Stimulated activated CD4-positive, alpha-beta T cell treated with anti-CD3 and anti-CD28 coated beads, Interleukin-4, amount 100 ng/mL, for 1 hour (primary cell): ENCODE data around the gene SGIP1.

Experiments
- DNase-seq: peaks from one replicate; pipeline ENCODE4 v3.0.0-alpha.2; 2020

The SGIP1 gene, protein sequence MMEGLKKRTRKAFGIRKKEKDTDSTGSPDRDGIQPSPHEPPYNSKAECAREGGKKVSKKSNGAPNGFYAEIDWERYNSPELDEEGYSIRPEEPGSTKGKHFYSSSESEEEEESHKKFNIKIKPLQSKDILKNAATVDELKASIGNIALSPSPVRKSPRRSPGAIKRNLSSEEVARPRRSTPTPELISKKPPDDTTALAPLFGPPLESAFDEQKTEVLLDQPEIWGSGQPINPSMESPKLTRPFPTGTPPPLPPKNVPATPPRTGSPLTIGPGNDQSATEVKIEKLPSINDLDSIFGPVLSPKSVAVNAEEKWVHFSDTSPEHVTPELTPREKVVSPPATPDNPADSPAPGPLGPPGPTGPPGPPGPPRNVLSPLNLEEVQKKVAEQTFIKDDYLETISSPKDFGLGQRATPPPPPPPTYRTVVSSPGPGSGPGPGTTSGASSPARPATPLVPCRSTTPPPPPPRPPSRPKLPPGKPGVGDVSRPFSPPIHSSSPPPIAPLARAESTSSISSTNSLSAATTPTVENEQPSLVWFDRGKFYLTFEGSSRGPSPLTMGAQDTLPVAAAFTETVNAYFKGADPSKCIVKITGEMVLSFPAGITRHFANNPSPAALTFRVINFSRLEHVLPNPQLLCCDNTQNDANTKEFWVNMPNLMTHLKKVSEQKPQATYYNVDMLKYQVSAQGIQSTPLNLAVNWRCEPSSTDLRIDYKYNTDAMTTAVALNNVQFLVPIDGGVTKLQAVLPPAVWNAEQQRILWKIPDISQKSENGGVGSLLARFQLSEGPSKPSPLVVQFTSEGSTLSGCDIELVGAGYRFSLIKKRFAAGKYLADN

DNA sequence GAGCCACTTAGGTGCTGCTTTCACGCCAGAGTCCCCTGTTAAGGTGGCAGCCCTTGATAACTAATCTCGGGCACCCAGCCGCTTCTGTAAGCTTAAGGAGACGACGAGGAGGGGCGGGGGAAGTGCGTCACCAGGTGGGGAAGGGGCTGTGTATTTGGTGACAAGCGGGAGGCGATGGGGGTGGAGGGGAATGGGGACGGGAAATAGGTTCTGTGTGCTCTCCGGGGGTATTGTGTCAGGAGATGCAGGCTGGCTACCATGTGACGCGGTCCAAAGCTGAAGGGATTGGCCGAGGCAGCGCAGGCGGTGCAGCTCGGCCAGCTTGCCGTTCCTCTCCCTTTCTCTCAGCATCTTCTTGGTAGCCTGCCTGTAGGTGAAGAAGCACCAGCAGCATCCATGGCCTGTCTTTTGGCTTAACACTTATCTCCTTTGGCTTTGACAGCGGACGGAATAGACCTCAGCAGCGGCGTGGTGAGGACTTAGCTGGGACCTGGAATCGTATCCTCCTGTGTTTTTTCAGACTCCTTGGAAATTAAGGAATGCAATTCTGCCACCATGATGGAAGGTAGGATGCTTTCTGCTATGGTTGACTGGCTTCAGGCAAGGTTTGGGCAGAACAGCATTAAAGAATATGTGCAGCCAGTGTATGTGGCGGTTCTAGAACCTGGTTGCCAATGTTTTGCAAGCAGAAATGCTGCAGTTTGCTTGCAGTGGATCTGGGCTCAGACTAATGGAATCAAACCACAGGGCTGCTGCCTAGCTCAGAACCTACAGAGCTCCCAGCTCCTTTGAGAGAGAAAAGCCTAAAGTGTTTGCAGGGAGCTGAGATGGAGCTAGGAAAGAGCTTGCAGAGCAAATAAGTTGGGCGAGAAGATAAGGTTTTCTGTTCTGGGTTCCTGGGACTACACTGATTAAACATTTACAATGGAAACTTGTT is at the start of gene SGIP1:
Gene SGIP1 (plus strand): TSS at position 350 of the 937 bp plus-strand sequence. CDS start 206 bp downstream, at position 556.
- DNase-seq = no peak

DNA sequence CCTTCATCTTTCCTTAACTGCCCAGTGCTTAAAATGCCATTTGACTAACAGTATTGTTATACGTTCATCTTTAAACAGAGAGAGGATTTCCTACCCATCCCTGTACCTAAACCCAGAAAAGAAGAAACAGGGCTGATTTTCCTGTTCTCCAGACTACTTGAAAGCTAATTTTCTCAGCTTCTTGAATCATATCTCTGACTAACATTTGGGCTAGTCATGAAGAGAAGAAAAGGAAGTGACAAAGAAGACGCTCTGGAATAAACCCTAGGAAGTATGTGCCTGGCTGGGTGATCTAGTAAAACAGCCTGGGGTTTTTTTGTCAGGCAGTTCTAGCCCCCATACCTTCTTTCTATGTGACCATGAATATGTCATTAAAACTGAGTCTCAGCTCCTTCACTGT is 44.8 kb upstream of the SGIP1 start:
- DNase-seq = no peak

DNA sequence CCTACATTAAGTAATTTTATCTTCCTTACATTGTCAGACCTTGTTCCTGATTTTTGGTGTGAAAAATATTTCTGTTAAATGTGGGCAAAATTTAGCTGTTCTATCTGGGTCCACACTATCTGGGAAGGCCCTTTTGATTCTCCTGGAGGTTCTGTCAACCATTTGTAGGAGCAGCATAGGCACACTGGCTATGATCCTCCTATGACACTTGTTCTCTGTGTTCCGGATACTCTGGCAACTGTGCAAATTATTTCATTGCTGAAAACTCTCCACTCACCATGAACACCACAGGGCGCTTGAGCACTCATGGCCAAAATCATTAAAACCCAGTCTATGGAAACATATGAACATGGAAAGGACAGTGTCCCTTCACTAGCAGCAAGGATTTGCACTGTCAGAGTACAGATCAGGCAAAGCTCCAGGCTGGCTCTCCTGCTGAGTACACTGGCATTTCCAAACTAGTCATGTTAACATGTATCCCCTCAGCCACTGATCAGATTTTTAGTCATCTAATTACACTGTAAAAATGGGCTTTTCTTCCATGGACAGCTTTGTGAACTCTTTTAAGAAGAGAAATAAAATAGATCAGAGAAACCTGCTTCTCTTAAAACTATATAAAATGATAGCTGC is 43.9 kb upstream of the SGIP1 start:
- DNase-seq = no peak

DNA sequence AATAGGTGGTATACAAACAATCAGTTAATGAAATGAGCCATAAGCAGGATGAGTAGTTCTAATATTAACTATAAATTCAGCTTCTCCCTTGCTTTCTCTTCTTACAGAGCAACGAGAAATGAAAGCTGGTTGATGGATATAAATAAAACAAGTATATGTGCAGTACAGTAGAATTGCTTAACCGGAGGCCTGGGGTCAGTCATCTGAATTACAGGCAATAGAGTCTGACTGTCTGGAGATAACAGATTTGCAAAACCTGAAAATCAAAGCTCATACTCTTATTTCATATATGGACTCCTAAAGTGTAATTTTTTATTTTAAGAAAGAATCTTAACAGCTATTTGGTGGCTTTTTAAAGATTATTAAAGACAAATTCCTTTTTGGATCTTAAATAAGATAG is 43.1 kb upstream of the SGIP1 start:
- no peak for DNase-seq

DNA sequence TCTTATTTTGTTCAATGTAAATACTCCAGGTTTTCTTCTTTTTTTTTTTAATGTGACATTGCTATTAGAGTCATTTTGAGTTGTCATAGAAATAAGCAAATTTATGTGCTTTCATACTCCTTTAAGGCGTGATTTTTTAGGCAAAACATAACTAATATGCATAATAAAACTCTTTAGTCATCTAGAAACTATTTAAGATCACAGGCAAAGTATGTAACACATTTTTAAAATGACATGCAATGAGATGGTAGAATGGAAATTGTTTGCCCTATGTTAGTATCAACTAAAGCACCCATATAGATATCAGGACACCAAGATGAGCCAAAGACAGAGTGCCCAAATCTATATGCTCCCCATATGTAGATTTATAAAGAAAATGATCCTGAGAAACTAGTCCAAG is 41.5 kb upstream of the SGIP1 start:
- DNase-seq = no peak

DNA sequence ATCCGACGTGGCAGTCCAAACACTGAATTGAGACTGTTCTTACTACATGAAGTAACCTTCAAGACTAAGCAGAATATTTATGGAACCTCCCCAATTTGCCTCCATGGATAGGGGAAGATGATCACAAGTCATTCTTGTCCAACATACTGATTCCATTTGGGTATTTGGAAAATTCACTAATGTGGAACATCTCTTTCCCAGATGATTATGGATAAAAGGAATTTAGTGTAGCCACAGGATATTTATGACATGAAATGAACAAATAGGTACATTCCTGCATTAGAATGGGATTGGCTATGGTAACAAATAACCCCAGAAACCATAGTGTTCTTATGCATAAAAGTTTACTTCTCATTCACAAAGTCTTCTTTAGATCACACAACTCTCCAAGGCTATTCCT is 40.2 kb upstream of the SGIP1 start:
- DNase-seq = no peak

DNA sequence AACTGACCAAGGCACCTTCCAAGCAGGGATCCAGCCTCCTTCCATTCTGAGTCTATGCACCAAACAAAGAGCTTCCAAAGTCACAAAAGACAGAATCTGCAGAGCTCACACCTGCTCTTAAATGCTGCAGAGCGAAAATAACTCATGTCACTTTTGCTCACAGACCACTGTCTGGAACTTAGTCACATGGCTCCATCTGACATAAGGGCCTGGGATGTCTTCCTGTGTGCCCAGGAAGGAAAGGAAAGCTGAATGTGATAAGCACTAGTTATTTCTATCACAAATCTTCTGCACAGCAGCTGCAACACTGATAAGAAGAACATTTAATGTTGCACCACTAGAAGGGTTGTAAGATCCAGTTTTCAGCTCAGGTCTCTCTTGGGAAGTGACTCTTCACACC is 39.5 kb upstream of the SGIP1 start:
- DNase-seq = no peak

DNA sequence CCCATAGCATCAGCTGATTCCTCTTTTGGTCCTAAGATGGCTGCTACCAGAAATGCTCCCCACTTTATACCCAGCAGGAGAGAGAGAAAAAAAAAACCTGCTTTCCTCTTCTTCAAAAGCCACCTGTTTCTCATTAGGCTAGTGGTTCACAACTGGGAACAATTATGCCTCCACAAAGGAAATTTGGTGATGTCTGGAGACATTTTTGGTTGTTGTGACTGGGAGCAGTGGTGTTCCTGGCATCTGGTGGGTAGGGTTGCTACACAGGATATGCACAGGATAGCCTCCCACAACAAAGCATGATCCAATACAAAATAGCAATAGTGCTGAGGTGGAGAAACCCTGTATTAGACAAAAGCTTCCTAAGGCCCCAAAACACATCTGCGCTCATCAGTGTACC is 38.5 kb upstream of the SGIP1 start:
- DNase-seq = no peak

DNA sequence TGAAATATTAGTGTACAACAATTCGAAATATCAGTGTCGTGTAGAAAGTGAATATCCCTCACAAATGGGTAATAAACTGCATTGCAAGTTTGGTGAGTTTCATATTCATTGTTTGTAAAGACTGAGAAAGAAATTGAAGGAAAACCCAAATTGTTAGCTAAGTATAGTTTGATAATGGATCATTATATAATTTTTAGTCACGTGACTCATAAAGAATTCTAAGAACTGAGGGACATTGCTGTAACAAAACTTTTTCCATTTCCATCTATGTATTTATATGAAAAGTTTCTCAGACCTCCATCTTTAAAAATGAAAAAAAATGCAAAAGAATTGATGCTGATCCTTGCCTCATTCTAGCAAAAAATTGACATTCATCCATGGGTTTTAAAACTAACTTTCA is 36.0 kb upstream of the SGIP1 start:
- no peak for DNase-seq

DNA sequence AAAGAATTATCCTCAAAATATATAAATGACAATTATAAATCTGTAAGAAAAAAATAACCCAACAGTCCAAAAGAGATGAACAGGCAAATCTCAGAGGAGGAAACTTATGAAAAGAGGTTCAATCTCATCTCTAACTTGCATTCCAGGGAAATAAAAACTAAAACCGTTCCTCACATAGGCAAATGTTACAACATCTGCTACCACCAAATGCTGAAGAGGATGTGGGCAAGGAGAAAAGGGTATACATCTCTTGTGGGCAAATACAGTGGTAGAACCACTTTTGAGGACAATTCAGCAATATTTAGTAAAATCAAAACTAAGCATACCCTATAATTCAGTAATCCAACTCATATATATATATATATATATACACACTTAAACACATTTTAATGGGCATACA is 33.7 kb upstream of the SGIP1 start:
- no peak for DNase-seq

DNA sequence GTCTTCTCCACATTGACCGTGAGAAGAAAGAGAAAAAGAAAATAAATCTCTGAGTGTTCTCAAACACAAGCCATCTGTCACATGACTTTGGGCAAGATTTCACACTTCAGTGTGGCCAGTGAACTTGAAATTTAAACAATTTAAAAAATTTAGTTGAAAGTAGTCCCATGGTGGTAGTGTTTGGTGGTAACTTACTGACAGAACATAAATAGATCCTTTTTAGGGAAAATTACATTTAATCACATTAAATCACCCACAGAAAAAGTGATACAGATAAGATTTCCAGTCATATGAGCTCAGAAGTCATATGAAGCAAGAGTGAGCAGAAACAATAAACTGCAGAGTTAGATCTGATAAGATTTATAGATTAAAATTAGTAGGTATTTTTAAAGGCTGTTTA is 31.9 kb upstream of the SGIP1 start:
- DNase-seq = no peak

DNA sequence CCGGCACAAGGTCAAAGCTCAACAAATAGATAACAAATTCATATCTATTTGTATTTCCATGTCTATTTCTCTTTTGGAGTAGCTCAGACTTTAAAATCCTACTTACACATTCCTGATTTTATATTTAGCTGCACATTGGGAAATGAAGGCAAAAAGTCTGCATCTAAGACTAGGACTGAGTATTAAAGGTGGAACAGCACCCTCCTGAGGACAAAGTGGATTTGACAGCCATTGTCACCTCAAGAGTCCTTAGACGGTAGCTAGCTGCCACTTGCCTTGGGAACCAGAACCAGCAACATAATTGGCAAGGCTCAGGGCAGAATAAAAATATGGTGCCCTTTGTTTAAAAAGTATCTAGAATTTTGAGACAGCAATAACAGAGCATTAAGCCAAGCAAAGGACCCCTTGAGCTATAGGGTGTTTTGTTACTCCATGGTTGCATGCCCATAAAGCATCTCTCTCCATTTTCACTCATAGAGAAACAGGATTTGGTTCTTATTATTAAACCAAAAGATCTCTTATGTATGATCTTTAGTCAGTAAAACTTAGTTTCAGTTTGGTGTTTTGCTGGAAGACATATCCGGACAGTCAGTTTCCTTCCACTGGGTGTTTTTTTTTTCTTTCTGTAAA is 30.0 kb upstream of the SGIP1 start:
- peak; percentile 22 for DNase-seq

DNA sequence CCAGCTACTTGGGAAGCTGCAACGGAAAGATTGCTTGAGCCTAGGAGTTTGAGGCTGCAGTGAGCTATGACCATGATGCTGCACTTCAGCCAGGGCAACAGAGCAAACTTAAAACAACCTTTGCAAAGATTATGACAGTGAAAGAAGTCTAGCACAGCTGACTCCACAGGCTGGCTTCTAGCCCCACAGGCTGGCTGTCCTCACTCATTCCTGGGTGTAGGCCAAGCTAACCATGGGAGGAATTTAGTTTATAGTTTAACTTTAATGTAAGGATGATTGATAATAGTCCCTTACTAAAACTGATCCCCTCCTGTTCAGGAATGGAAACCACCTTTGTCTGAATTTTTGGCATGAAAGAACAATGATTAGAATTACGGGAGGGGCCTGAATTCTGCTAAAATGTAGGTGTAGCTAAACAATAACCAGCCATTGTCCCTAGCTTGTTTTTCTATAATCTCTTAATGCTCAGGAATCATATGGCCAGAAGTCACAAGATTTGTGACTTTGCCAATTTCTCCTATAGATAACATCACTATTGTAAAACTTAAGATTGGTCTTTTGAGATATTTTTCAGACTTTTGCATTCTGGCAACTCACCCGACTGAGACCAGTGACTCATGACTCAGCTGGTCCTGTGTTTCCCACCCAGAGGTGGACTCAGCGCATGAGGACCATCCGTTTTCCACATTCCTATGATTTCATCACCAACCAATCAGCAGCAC is 28.1 kb upstream of the SGIP1 start:
- no peak for DNase-seq

DNA sequence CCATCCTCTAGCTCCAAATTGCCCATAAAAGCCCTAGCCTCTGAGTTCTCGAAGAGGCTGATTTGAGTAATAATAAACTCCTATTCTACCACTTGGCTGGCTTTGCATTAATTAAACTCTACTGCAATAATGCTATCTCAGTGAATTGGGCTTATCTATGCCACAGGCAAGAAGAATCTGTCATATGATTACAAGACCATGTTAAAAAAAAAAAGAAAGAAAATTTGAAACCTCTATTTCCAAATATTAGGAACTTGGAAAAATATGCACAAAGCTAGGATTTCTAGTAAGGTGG is 27.6 kb upstream of the SGIP1 start:
- no peak for DNase-seq

DNA sequence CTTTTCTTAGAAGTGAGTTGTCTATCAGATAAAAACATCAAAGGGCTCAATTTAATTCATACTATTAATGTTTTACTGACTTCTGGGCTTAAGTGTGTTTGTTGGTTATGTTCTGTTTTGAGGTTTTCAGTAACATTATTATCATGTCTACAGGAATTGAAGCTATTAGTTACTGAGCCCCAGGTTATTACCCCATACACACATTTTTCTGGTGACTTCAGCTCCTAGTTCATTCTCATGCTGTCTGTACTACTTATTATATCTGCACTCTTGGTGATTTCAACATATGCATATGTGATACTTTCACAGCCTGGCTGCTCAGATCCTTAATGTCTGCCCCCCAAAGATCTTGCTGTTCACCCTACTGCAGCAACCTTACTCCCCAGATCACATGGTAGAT is 27.0 kb upstream of the SGIP1 start:
- no peak for DNase-seq

DNA sequence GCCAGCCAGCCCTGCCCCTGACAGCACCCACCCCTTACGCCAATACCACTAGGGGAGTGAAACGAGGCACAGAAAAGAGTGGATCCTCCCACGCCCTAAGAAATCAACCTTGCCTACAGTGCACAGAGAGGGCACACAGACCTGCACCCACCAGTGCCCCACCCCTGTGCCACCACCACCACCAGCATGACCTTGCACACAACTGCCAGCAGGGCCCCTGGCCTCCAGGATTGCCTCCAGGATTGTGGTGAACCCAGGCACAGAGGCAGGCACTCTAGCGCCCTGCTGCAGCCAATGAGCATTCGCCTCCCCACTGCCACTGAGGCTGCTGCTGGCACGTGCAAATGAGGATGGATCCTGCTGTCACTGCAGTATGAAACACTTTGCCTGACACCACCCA is 23.5 kb upstream of the SGIP1 start:
- DNase-seq = no peak

DNA sequence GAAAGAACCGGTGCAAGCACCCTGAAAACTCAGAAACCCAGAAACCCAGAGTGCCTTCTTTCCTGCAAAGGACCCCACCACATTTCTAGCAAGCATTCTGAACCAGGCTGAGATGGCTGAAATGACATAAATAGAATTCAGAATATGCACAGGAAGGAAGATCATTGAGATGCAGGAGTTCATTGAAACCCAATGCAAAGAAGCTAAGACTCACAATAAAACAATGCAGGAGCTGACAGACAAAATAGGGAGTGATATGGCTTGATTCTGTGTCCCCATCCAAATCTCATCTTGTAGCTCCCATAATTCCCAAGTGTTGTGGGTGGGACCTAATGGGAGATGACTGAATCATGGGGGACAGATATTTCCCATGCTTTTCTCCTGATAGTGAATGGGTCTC is 22.8 kb upstream of the SGIP1 start:
- DNase-seq = no peak

DNA sequence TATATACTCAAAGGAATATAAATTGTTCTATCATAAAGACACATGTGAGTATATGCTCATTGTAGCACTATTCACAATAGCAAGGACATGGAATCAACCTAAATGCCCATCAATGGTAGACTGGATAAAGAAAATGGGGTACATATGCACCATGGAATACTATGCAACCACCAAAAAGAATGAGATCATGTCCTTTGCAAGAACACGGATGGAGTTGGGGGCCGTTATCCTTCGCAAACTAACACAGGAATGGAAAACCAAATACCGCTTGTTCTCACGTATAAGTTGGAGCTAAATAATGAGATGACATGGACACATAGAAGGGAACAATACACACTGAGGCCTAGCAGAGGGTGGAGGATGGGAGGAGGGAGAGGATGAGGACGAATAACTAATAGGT is 16.0 kb upstream of the SGIP1 start:
- DNase-seq = no peak

DNA sequence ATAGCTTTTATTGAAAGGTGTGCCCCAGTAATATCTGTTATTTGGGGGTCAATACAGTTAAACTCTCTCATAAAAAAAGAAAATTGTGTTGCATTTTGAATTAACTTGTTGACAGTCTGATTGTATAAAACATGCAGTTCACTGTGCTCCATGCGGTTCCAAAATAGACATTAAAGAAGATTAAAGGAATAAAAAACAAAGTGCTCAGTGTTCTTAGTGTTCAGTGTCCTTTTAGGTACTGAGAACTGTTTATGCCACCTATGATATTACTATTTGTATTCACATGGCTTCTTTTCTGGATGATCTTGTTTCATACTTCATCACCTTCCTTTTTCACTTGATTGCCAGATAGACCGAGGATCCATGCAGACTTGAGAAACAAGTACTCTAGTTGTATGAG is 15.3 kb upstream of the SGIP1 start:
- DNase-seq = no peak

DNA sequence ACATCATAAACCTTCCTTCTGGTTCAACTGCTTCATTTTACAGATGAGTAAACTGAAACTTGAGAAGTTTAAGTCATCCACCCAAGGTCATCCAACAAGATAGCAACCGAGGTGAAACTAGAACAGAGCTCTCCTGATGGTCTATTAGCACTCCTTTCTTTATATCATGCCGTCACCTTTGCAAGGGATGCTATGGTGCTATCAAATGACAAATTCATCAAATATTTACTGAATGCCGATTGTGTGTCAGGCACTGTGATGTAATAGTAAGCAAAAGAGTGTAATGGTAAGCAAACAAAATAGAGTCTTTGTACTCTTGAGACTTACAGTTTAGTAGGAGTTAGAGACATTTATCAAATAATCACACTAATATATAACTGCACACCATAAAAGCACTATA is 14.0 kb upstream of the SGIP1 start:
- DNase-seq = no peak

DNA sequence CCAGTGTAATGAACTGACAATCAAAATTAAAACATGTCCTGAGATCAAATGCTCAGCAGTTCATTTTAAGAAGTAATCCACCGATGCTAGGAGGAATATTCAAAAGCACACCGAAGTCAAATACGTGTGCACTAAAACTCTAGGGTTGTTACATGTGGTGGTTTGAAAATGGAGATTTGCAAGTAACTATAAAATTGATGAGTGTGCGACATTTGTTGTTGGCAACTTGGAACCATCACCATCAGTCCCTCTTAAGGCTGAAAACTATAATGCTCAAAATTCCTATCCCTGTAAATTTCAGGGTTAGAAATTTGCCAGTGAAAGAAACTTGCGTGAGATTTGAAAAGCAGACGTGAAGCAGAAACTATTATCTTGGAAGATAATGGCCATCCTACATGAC is 13.3 kb upstream of the SGIP1 start:
- no peak for DNase-seq
